AG09309 (cell line): ENCODE results near the gene ATXN7L1.

Experiments used
- DNase-seq: peaks from one replicate; pipeline ENCODE4 v3.0.0-alpha.2; 2010; ENCODE audit warnings: low read depth
- H3K4me3 ChIP-seq: 2 replicates; pipeline ENCODE4 v1.5.1; 2011; ENCODE audit warnings: mild to moderate bottlenecking, low read depth, low read length, moderate library complexity; ENCODE audit not compliant: control insufficient read depth
- CTCF ChIP-seq: IDR thresholded peaks from 2 replicates; pipeline ENCODE4 v1.5.1; 2011; ENCODE audit warnings: mild to moderate bottlenecking, low read depth, low read length, inconsistent platforms; ENCODE audit not compliant: insufficient read depth, control insufficient read depth; ENCODE audit errors: missing control alignments

ATXN7L1 gene

GRCh38 chr7:105822806-105823205 is 53.6 kb downstream of the ATXN7L1 start:
- no peak overlapping the region for H3K4me3 ChIP-seq
- no peak for TF ChIP-seq CTCF
- no peak for DNase-seq

- DNase-seq, result no peak
- no peak overlapping the region for H3K4me3 ChIP-seq
- TF ChIP-seq CTCF, result no peak
Observed at GRCh38 chr7:105821527-105821926, 54.9 kb downstream of the ATXN7L1 start.

- H3K4me3 ChIP-seq, result no peak overlapping the region
- no peak for DNase-seq
- no peak for TF ChIP-seq CTCF
Observed at GRCh38 chr7:105820363-105821066, 55.9 kb downstream of the ATXN7L1 start.

GRCh38 chr7:105819559-105819958 is 56.8 kb downstream of the ATXN7L1 start:
- DNase-seq, result no peak
- no peak overlapping the region for H3K4me3 ChIP-seq
- TF ChIP-seq CTCF, result no peak

- no peak overlapping the region for H3K4me3 ChIP-seq
- DNase-seq, result no peak
- TF ChIP-seq CTCF, result no peak
Observed at GRCh38 chr7:105816954-105817615, 59.3 kb downstream of the ATXN7L1 start.

- no peak overlapping the region for H3K4me3 ChIP-seq
- DNase-seq, result no peak
- no peak for TF ChIP-seq CTCF
Observed at GRCh38 chr7:105816266-105816843, 60.0 kb downstream of the ATXN7L1 start.
